HepG2 (cell line): ENCODE data around the gene PHF23. TPM values are rescaled to one million over a fixed set of nuclear protein-coding genes. Genes with fewer than 3 reads are reported as not detected.
A peak's percentile ranks its signal among the peaks of the same experiment; 100 is the strongest.

ENCODE experiments used
- BCL3 ChIP-seq: sonication (generic); formaldehyde crosslinking; IDR thresholded peaks from 2 replicates; pipeline ENCODE4 v1.5.1; 2020; ENCODE audit warnings: mild to moderate bottlenecking, missing genetic modification reagents, moderate library complexity
- CHCHD3 ChIP-seq: sonication (generic); formaldehyde crosslinking; IDR thresholded peaks from 2 replicates; pipeline ENCODE4 v1.8.0; 2022; ENCODE audit warnings: mild to moderate bottlenecking, missing genetic modification reagents, moderate library complexity
- FOXJ3 ChIP-seq: sonication (generic); formaldehyde crosslinking; IDR thresholded peaks from 2 replicates; pipeline ENCODE4 v1.4.0; 2020; ENCODE audit warnings: missing genetic modification reagents, mild to moderate bottlenecking, borderline replicate concordance
- HNF1A ChIP-seq, 2 experiments: sonication (generic) in 1 of 2; formaldehyde crosslinking in 1 of 2; IDR thresholded peaks; 2 replicates each; pipeline versions ENCODE4 v1.4.0 to v1.6.1; 2016 to 2020; ENCODE audit warnings: borderline replicate concordance in 1 of 2, low read depth in 1 of 2, mild to moderate bottlenecking in 1 of 2, missing genetic modification reagents in 1 of 2
- HOMEZ ChIP-seq: IDR thresholded peaks from 2 replicates; pipeline ENCODE4 v1.6.1; 2016; ENCODE audit warnings: low read depth
- NFATC3 ChIP-seq: sonication (generic); formaldehyde crosslinking; IDR thresholded peaks from 2 replicates; pipeline ENCODE4 v1.5.1; 2020; ENCODE audit warnings: mild to moderate bottlenecking, missing genetic modification reagents
- NR0B2 ChIP-seq: sonication (generic); formaldehyde crosslinking; IDR thresholded peaks from 2 replicates; pipeline ENCODE4 v1.4.0; 2020; ENCODE audit warnings: mild to moderate bottlenecking, missing genetic modification reagents
- NR2F1 ChIP-seq, 2 experiments: fragments of 450-650 bp in 1 of 2; formaldehyde crosslinking in 1 of 2; IDR thresholded peaks; 2 replicates each; pipeline versions ENCODE4 v1.5.0 to v1.6.1; 2016 to 2020; ENCODE audit warnings: mild to moderate bottlenecking in 1 of 2, missing compliant biosample characterization in 1 of 2, missing genetic modification reagents in 1 of 2, moderate library complexity in 1 of 2
- SMC3 ChIP-seq: IDR thresholded peaks from 2 replicates; pipeline ENCODE4 v1.6.1; 2011; ENCODE audit warnings: low read length, improper control_type of control experiment
- TAF15 ChIP-seq: fragments of 200-400 bp; formaldehyde crosslinking; IDR thresholded peaks from one replicate; pipeline ENCODE4 v1.6.1; 2018; ENCODE audit warnings: mild to moderate bottlenecking, low read depth, low read length; ENCODE audit not compliant: poor library complexity, severe bottlenecking
- YEATS4 ChIP-seq: sonication (generic); formaldehyde crosslinking; IDR thresholded peaks from 2 replicates; pipeline ENCODE4 v1.4.0; 2020; ENCODE audit warnings: missing genetic modification reagents, borderline replicate concordance
- ZFP82 ChIP-seq: sonication (generic); formaldehyde crosslinking; IDR thresholded peaks from 2 replicates; pipeline ENCODE4 v1.5.1; 2020; ENCODE audit warnings: mild to moderate bottlenecking, missing genetic modification reagents, borderline replicate concordance
- ZIK1 ChIP-seq: sonication (generic); formaldehyde crosslinking; IDR thresholded peaks from 2 replicates; pipeline ENCODE4 v1.5.0; 2020; ENCODE audit warnings: mild to moderate bottlenecking, low read depth, missing genetic modification reagents, borderline replicate concordance
- ZNF207 ChIP-seq: fragments of 450-650 bp; IDR thresholded peaks from 2 replicates; pipeline ENCODE4 v1.6.1; 2016; ENCODE audit warnings: antibody characterized with exemption, borderline replicate concordance
- ZNF556 ChIP-seq: sonication (generic); formaldehyde crosslinking; IDR thresholded peaks from 2 replicates; pipeline ENCODE4 v1.4.0; 2020; ENCODE audit warnings: mild to moderate bottlenecking, missing genetic modification reagents, borderline replicate concordance
- ZNF580 ChIP-seq: IDR thresholded peaks from 2 replicates; pipeline ENCODE4 v1.6.1; 2016; ENCODE audit warnings: low read depth, borderline replicate concordance
- ZNF598 ChIP-seq: sonication (generic); formaldehyde crosslinking; IDR thresholded peaks from 2 replicates; pipeline ENCODE4 v1.5.1; 2020; ENCODE audit warnings: mild to moderate bottlenecking, missing genetic modification reagents, borderline replicate concordance
- ZNF605 ChIP-seq: sonication (generic); formaldehyde crosslinking; IDR thresholded peaks from 2 replicates; pipeline ENCODE4 v1.8.0; 2022; ENCODE audit warnings: mild to moderate bottlenecking, missing genetic modification reagents
- ZNF672 ChIP-seq: sonication (generic); formaldehyde crosslinking; IDR thresholded peaks from 2 replicates; pipeline ENCODE4 v1.8.1; 2022; ENCODE audit warnings: missing genetic modification reagents
- ZNF775 ChIP-seq: sonication (generic); formaldehyde crosslinking; IDR thresholded peaks from 2 replicates; pipeline ENCODE4 v1.4.0; 2020; ENCODE audit warnings: missing genetic modification reagents, mild to moderate bottlenecking, moderate library complexity, borderline replicate concordance
- ZZZ3 ChIP-seq: sonication (generic); formaldehyde crosslinking; IDR thresholded peaks from 2 replicates; pipeline ENCODE4 v1.4.0; 2020; ENCODE audit warnings: missing genetic modification reagents, mild to moderate bottlenecking, borderline replicate concordance
- polyA plus RNA-seq, 8 experiments: library from polyadenylated mRNA; depleted of rRNA in 3 of 8; stranded (reverse) in 7 of 8; unstranded in 1 of 8; fragments of >200 nt; fragmentation: Illumina TruSeq in 4 of 8; extraction: Trizol in 4 of 8; gene quantifications; 2 replicates each; pipeline versions ENCODE4 v1.2.1 to v1.2.3, GENCODE V29; 2011 to 2016; ENCODE audit warnings: low read depth in 4 of 8, missing spikeins in 1 of 8, mixed read lengths in 1 of 8; ENCODE audit not compliant: insufficient read depth in 1 of 8
- total RNA-seq, 5 experiments: library from RNA; depleted of rRNA; stranded (reverse); fragments of >200 nt; fragmentation: Illumina TruSeq; extraction: Trizol; gene quantifications; 2 replicates each; pipeline ENCODE4 v1.2.3, GENCODE V29; 2016; ENCODE audit warnings: low read depth in 1 of 5

Gene PHF23
- total and polyA plus RNA-seq, 2 of the 13 experiments (the other 11 are each of a cell fraction or from before 2014, with no cell fraction given) = 27.6 to 33.2 TPM

GRCh38 chr17:7251661-7252175, 12.5 kb upstream of the PHF23 start, which contains the start of gene CTDNEP1 (continued):
- TF ChIP-seq BCL3 (no peak), NFATC3 (CRISPR knock-in tag) (no peak), NR0B2 (CRISPR knock-in tag) (no peak), ZIK1 (no peak), ZNF580 (no peak), NR2F1 (CRISPR knock-in tag; IDR thresholded peaks at IDR 0.05) (no peak), ZZZ3 (CRISPR knock-in tag) (no peak), HOMEZ (CRISPR knock-in tag) (no peak), ZNF556 (CRISPR knock-in tag) (no peak), CHCHD3 (CRISPR knock-in tag) (no peak), YEATS4 (CRISPR knock-in tag) (no peak), ZNF775 (no peak), FOXJ3 (CRISPR knock-in tag) (no peak), ZNF598 (CRISPR knock-in tag) (0 out of 2 replicates have a peak, but pooled peaks have one; percentile 8), SMC3 (no peak), HNF1A (IDR thresholded peaks at IDR 0.05; ENCODE audit: low read depth) (no peak), HNF1A (CRISPR knock-in tag; IDR thresholded peaks at IDR 0.05; ENCODE audit: borderline replicate concordance) (no peak), ZFP82 (CRISPR knock-in tag) (0 out of 2 replicates have a peak, but pooled peaks have one; percentile 43), ZNF207 (no peak), ZNF672 (CRISPR knock-in tag) (no peak), ZNF605 (CRISPR knock-in tag) (no peak), TAF15 (no peak)
